Renal pelvis (tissue), 4 donors: Measurements from ENCODE around the gene FAM131B. TPM values are rescaled to one million over a fixed set of nuclear protein-coding genes. Genes with fewer than 3 reads are reported as not detected.
A peak's percentile ranks its signal among the peaks of the same experiment; 100 is the strongest.

Source experiments
- DNase-seq: peaks from one replicate; pipeline ENCODE4 v3.0.0-alpha.2; 2013
- polyA plus RNA-seq, 3 donors: library from polyadenylated mRNA; unstranded; fragments of 120-200 nt; gene quantifications; one replicate each; pipeline ENCODE4 v1.2.1, GENCODE V29; 2013; ENCODE audit not compliant: insufficient read length in 3 of 3

The FAM131B gene
- polyA plus RNA-seq, 3 donors, result 2.3 to 2.6 (median 2.5) TPM

- no peak for DNase-seq
Observed at GRCh38 chr7:143384661-143385631, 22.4 kb upstream of the FAM131B start.

- no peak for DNase-seq
Observed at GRCh38 chr7:143384148-143384547, 21.6 kb upstream of the FAM131B start.

GRCh38 chr7:143383642-143383957 is 21.1 kb upstream of the FAM131B start:
- no peak for DNase-seq

- no peak for DNase-seq
Observed at GRCh38 chr7:143382791-143383641, 20.5 kb upstream of the FAM131B start.

- no peak for DNase-seq
Observed at GRCh38 chr7:143382126-143382790, 19.7 kb upstream of the FAM131B start.

GRCh38 chr7:143381427-143382125 is 19.1 kb upstream of the FAM131B start:
- DNase-seq, result peak; percentile 77

GRCh38 chr7:143380646-143381426 is 18.3 kb upstream of the FAM131B start, which contains the start of gene ZYX:
Gene ZYX (plus strand): TSS chr7:143381345. CDS start chr7:143381572, 227 bp downstream.
- peak; percentile 90 for DNase-seq

- peak; percentile 91 for DNase-seq
Observed at GRCh38 chr7:143380260-143380645, 17.7 kb upstream of the FAM131B start.

- DNase-seq, result no peak
Observed at GRCh38 chr7:143379611-143380259, 17.2 kb upstream of the FAM131B start.

GRCh38 chr7:143376396-143376795 is 13.9 kb upstream of the FAM131B start:
- DNase-seq, result no peak

GRCh38 chr7:143375298-143376034 is 13.0 kb upstream of the FAM131B start:
- DNase-seq, result no peak

GRCh38 chr7:143374561-143374960 is 12.0 kb upstream of the FAM131B start:
- no peak for DNase-seq

GRCh38 chr7:143373255-143373794 is 10.8 kb upstream of the FAM131B start:
- DNase-seq, result no peak

GRCh38 chr7:143372070-143372469 is 9.6 kb upstream of the FAM131B start:
- no peak for DNase-seq

- peak; percentile 60 for DNase-seq
Observed at GRCh38 chr7:143369678-143370651, 7.5 kb upstream of the FAM131B start.

GRCh38 chr7:143368387-143368786 is 5.9 kb upstream of the FAM131B start:
- no peak for DNase-seq

- no peak for DNase-seq
Observed at GRCh38 chr7:143367972-143368371, 5.5 kb upstream of the FAM131B start.
